GM19438 (cell line): ENCODE measurements around the gene STON2.

Experiments
- ATAC-seq: cut with Tn5 transposase; IDR thresholded peaks from one replicate; pipeline ENCODE4 v1.9.1; 2021; ENCODE audit warnings: low read depth; ENCODE audit not compliant: unreplicated experiment

STON2 gene

GRCh38 chr14:81309511-81309910 is 90.6 kb downstream of the STON2 start:
- no peak for ATAC-seq

GRCh38 chr14:81305743-81306142 is 94.4 kb downstream of the STON2 start:
- no peak for ATAC-seq

- ATAC-seq: no peak
These were observed 95.1 kb downstream of the STON2 start for GRCh38 chr14:81305065-81305464.

GRCh38 chr14:81303258-81303935 is 96.7 kb downstream of the STON2 start:
- peak; percentile 89 for ATAC-seq

GRCh38 chr14:81302638-81303037 is 97.5 kb downstream of the STON2 start:
- no peak for ATAC-seq

- no peak for ATAC-seq
These were observed 98.3 kb downstream of the STON2 start for GRCh38 chr14:81301813-81302212.

GRCh38 chr14:81301371-81301770 is 98.8 kb downstream of the STON2 start:
- ATAC-seq: no peak

GRCh38 chr14:81298911-81299310 is 101.2 kb downstream of the STON2 start:
- no peak for ATAC-seq

GRCh38 chr14:81298122-81298521 is 102.0 kb downstream of the STON2 start:
- ATAC-seq: no peak

- no peak for ATAC-seq
These were observed 103.9 kb downstream of the STON2 start for GRCh38 chr14:81295958-81296923.

GRCh38 chr14:81289516-81289915 is 110.6 kb downstream of the STON2 start:
- ATAC-seq: no peak

- no peak for ATAC-seq
These were observed 113.4 kb downstream of the STON2 start for GRCh38 chr14:81286574-81287370.

- ATAC-seq: no peak
These were observed 114.9 kb downstream of the STON2 start for GRCh38 chr14:81285245-81285644.

GRCh38 chr14:81281332-81281731 is 118.8 kb downstream of the STON2 start:
- no peak for ATAC-seq

GRCh38 chr14:81280136-81280791 is 119.9 kb downstream of the STON2 start:
- ATAC-seq: no peak

GRCh38 chr14:81277096-81277495 is 123.0 kb downstream of the STON2 start:
- no peak for ATAC-seq

- no peak for ATAC-seq
These were observed 123.8 kb downstream of the STON2 start for GRCh38 chr14:81276073-81277069.

GRCh38 chr14:81275305-81276072 is 124.6 kb downstream of the STON2 start:
- no peak for ATAC-seq
